HG02678 (cell line): ENCODE measurements around the gene MRPL30.
A peak's percentile ranks its signal among the peaks of the same experiment; 100 is the strongest.
"Not testable (repeated sequence)": the region's sequence is repeated elsewhere in the genome, so short reads cannot be mapped to it uniquely, and the experiment has no call there.

ENCODE experiments used
- ATAC-seq: cut with Tn5 transposase; IDR thresholded peaks from one replicate; pipeline ENCODE4 v1.9.1; 2021; ENCODE audit warnings: mild to moderate bottlenecking, moderate library complexity; ENCODE audit not compliant: unreplicated experiment

The MRPL30 gene

DNA sequence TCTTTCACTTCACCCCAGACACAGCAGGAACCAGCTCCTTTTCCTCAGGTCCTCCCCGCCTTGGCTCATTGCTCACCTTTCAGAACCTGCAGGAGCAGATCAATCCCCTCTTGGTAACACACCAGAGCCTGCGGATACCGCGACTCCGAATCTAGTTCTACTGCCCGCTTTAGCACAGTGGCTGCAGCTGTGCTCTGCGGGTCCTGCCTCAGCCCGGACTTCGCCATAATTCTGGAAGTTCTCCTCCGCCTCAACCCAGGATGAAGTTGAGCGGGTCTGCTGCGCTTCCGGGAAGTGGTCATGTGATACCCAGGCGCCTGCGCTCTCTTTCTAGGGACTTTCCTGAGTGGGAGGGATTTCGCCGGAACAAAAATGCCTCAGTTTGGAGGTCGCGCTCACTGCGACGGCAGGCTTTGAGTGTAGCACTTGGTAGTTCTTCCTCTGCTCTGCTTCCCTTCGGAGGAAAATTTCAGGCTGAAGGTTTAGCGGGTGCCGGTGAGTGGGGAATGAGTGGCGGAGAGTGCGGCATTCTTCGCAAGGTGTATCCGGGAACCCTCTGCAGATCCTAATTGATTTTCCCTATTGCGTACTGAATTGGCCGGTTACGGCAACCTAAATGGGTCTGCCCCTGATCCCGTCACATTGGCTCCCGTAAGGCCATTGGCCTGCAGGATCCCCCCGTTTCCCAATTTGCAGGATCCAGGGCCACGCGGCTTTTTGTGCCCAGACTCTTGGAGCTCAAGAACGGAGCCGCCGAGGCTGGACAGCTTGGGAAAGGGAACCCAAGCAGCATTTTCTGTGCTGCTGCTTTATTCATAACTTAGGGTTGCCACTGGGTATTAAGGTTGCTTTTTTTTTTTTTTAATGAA, at the start of gene MRPL30, which contains the start of gene MITD1:
Gene MRPL30 (plus strand): TSS at position 430 of the 869 bp plus-strand sequence. CDS start 5,020 bp downstream, outside the sequence.
Gene MITD1 (minus strand): TSS at position 304 of the 869 bp plus-strand sequence. CDS start 77 bp downstream, at position 227.
- ATAC-seq = peak; percentile 93

DNA sequence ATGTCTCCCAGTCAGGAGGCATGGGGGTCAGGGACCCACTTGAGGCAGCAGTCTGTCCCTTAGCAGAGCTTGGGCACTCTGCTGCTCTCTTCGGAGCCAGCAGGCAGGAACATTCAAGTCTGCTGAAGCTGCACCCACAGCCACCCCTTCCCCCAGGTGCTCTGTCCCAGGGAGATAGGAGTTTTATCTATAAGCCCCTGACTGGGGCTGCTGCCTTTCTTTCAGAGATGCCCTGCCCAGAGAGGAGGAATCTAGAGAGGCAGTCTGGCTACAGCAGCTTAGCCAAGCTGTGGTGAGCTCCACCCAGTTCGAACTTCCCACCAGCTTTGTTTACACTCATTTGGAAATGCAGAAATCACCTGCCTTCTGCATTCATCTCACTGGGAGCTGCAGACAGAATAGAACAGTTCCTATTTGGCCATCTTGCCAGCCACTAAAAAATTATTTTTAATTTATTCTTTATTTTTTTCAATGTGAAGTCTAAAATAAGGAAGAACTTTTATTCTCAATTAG, 45.9 kb upstream of the MRPL30 start:
- not testable (repeated sequence) for ATAC-seq

DNA sequence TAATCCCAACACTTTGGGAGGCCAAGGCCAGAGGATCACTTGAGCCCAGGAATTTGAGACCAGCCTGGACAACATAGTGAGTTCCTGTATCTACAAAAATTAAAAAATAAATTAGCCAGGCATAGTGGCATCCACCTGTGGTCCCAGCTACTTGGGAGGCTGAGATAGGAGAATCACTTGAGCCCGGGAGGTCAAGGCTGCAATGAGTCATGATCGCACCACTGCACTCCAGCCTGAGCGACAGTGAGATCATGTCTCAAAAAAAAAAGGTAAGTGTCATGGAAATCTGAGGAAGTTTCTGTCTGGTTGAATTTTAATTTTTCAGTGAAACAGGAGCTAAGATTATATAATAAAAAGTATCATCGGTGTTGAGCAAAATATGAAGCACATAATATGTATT, 42.0 kb upstream of the MRPL30 start:
- ATAC-seq = no peak

DNA sequence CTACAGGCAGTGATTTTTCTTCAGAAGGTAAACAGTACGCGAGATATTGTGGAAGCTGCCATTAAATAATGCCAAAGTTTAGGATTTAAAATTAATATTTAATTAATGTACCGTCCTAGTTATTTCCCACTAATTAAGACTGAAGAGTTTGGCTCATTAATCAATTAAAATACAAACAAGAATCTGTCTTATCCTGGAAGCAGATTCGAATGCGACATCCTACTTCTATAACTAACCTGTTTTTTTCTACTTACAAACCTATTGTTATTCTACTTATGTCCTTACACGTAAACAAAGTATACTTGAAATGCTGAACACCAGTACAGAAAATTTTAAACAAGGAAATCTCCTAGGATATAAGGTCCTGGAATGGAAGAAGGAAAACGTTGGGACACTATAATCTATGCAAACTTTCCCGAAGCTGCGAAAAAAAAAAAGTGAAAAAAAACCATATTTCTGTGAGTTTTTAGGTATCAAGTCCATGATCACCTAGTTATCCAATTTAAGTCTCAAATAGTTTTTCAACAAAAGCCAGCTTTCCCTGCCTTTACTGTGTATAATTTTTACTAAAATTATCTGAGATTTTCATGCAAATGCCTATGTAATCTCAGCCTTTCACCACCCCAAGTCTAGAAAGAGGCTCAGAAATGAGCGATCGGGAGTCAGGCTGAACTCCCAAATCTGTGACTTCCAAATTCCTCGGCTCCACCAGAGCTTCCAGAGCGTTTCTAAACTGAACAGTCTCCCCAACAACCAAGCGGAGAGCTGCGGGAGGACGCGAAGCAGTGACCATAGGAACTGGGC, 40.7 kb upstream of the MRPL30 start:
- ATAC-seq = no peak

DNA sequence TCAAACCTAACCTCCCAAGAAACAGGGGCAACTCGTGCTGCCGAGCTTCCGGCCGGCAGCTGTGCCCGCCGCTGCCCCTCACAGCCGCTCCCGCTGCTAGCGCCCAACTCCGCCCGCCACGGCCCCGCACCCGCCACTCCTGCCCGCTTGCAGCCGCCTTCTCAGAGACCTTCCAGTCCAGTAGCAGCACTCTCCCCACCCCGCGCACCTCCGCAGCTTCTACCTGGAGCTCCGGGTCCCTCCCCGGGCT, 40.2 kb upstream of the MRPL30 start:
- ATAC-seq = peak; percentile 31

DNA sequence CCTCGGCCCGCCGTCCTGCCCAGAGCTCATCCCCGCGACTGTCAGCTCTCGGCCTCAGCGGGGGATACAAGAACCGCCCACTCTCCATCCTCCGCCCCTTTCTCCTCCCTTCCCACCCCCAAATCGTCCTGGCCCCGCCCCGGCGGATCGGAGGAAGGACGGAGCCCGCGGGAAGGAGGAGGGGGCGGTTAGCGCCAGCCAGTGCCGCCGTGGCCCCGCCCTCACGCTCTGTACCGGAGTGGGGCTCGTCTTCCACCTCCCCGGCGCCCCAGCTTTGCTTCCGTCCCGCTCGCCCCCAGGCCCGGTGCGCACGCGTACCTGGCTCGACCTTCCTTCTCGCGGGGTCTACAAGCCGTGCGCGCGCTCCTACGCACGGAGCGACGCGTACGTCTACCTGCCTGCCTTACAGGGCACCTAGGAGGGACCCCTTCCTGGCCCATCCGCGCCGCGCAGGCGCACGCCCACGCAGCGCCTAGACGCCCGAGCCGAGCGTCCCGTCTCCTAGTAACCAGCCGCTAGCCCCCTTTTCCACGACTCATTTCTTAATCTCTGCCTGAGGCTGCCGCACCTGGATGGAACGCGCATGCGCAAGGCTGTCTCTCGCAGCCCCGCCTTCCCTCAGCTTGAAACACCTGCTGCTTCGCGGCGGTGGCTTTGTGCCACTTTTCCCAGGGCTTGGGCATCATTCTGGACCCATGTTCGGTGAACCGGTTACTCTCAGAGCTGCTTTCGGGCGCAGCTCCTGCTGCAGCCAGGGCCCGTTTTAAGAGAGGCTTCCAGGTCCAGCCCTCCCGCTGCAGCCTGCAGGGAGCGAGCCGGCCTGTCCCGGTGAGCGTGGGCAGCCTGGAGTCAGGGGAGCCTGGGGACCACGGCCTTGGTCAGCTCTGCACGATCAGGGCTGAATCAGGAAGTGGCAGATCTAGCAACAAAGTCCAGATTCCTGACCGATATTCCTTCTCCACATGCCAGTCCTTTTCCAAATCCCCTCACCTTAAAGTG, 39.6 kb upstream of the MRPL30 start, which contains the start of gene C2orf15:
Gene C2orf15 (plus strand): TSS at position 598 of the 999 bp plus-strand sequence. CDS start 8,852 bp downstream, outside the sequence.
- peak; percentile 89 for ATAC-seq

DNA sequence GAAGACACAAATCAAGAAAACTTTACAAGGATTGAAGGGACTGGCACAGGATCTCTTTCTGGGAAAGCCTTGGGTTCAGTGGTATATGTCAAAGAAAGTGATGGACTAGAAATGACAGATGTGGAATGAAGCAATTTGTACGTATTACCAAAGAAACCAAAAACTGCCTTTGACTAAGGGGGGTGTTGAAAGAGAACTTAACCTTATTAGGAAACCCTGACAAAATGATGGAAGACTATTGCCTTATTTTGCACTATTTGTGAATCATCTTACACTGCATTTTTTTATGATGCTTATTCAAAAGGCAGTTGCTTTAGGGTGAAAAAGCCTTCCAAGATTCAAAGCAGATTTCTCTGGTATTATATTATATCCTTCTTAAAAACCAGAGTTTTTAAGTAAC, 30.3 kb upstream of the MRPL30 start:
- no peak for ATAC-seq

DNA sequence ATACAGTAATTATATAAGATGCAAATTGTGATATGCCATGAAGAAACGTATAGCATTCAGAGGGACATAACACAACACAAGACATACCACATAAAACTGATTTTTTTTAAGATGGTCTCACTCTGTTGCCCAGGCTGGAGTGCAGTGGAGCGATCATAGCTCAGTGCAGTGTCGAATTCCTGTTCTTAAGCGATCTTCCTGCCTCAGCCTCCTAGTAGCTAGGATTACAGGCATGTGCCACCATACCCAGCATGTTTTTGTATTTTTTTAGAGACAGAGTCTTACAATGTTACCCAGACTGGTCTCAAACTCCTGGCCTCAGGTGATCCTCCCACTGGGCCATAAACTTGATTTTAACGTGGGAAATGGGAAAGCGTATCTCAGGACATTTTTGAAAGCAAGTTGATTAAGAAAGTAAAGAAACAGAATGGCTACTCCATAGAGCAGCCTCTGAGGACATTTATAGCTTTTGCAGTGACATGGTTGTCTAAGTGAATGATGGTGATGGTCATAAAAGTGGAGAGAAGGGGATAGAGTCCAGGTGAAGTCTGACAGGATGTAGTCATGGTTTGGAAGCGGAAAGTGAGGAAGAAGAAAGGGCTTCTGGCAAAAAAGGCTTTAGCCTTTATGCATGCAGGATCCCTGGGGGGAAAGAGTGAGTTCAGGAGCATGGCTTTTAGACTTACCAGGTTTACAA, 28.6 kb upstream of the MRPL30 start:
- ATAC-seq = no peak

DNA sequence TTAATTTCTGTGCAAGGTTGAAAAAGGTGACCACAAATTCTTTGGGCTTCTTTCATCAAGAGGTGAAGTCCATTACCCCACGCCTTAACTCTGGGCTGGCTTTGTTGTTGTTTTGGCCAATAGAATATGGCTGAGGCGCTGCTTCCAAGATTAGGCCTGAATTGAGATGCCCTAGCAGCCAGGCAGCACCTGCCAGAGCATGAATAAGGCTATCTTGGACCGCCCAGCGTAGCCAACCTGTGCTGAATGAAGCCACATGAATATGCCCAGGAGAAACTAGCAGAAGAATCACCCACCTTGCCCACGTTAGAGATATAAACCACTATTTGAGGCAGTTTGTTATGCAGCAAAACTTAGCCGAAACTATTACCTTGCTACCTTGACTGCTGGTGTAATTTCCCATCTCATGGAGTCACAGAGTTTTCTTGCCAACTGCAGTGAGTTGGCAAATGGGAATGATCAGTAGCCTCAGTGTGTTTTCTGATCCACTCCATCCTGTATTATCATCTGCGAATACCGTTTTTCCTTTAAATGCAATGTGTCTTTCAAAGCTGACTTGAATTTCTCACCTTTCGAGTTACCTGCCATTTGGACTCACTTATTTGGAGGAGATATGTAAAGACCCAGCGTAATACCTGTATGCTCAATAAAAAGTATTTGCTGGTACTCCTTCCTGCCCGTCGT, 26.9 kb upstream of the MRPL30 start:
- ATAC-seq = no peak

DNA sequence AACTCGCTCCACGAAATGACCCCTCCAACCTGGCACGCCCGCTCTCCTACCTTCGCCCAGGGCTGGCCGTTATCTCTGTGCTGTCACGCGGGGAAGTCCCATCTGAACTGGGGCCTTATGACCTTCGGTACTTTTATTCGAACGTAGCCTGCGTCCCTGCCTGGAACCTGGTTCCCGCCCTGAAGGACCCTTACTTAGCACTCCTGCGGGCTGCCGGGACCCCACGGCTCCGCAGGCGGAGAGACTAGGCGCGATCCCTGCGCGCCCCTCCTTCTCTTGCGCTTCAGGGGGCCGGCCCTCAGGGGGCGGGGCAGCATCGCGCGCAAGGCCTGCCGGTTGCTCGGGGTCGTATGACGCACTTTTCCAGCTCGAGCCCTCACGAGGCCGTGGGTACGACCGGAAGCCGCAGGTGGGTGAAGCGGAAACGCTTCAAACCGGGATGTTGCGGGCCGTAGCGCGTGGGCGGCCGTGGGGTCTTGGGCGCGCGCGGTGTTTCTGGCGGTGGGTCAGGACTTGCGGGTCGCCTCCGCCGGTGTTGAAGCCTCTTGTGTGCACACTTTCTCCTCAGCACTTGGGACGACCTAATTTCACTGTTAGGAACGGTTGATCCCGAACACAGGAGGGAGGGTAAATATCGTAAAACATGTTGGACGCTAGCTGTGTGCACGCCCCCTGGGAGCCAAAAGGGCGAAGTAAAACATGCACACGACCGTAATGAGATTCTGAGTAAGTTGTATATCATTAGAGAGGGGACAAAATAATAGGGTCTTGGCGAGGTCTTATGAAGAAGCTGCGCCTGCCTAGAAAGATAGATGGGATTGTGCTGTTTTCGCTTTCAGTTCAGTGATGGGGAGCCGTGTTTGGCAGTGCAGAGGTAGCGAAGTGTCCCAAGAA, 26.1 kb upstream of the MRPL30 start, which contains the start of the genes LIPT1 and TSGA10:
Gene LIPT1 (plus strand): TSS at position 325 of the 894 bp plus-strand sequence. CDS start 6,991 bp downstream, outside the sequence.
Gene TSGA10 (minus strand): TSS at position 300 of the 894 bp plus-strand sequence. CDS start 45,503 bp downstream, outside the sequence.
- peak; percentile 96 for ATAC-seq

DNA sequence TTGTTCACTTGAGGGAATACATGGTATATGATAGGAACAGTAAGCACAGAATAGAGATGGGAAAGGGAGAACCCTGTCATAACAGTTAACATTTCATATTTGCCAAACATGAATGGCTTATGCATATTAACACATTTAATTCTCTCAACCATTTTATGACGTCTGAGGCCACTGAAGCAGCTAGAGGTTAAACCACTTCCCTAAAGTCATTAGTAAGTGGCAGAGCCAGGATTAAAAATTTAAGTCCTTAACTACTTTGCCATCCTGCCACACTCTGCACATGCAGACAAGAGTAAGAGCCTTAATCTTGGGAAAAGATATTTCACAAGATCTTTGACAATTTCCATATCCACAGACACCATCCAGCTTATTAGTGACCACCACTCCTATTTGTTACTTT, 24.1 kb upstream of the MRPL30 start:
- no peak for ATAC-seq

DNA sequence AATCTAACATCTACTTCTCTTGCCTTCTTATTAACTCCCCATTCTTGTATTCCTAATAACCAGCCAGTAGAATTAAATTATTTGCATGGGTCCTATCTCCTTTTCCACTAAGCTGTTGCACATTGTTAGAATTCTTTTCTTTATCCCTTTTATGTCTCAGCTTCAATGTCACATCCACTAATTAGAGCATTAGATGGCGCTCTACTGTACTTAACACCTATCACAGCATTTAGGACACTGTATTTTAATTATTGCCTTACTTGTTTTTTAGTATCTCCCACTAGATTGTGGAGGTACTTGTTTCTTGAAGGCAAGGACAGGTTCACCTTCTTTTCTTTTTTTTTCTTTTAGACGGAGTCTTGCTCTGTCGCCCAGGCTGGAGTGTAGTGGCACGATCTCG, 22.4 kb upstream of the MRPL30 start:
- ATAC-seq = no peak

DNA sequence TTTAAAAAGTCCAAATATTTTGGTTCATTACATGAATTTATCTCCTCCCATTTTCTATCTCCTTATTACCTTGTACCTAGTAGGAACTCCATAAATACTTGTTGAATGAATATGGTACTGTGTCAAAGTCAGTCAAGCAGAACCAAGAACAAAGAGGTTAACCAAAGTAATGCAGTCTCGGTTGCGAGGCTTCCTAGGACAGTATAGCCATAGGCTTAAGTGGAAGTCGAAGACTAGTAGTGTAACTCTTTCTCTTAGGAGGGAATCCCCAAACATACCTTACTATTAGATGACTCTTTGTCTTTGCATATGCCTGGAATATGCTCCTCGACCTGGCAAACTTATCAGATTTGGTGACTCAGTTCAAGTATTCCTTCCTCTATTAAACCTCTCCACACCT, 21.4 kb upstream of the MRPL30 start:
- no peak for ATAC-seq

DNA sequence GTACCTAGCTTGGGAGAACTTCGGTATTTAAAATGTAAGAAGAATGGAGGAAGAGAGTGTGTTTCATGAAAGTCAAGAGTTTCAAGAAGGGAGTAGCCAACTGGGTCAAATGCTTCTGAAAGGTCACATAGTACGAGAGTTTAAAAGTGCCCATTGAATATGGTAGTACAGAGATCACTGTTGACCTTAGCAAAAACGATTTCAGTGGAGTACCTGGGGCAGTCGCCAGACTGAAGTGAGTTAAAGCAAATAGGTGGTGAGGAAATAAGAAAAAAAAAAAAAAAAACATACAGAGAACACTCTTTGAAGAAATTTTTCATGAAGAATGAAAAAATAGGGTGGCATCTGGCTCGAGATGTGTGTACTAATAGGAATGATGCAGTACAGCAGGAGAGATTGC, 14.8 kb upstream of the MRPL30 start:
- ATAC-seq = no peak

DNA sequence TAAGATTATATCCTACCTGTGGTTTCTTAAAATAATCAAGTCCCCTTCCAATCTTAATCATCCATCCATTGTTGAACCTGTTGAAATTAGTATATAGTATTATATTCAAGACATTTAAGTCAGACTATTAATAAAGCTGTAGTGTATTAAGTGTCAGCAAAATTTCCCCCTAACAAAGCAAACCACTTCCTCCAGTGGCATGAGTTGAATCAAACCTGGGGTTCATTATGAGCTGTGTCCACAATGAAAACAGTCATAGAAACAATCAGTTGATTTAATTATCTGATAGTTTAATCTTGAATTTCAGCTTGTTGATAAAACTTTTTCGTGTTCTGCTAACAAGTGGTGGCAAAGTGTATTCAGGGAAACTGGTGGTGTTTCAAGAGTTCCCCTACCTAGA, 11.4 kb upstream of the MRPL30 start:
- no peak for ATAC-seq

DNA sequence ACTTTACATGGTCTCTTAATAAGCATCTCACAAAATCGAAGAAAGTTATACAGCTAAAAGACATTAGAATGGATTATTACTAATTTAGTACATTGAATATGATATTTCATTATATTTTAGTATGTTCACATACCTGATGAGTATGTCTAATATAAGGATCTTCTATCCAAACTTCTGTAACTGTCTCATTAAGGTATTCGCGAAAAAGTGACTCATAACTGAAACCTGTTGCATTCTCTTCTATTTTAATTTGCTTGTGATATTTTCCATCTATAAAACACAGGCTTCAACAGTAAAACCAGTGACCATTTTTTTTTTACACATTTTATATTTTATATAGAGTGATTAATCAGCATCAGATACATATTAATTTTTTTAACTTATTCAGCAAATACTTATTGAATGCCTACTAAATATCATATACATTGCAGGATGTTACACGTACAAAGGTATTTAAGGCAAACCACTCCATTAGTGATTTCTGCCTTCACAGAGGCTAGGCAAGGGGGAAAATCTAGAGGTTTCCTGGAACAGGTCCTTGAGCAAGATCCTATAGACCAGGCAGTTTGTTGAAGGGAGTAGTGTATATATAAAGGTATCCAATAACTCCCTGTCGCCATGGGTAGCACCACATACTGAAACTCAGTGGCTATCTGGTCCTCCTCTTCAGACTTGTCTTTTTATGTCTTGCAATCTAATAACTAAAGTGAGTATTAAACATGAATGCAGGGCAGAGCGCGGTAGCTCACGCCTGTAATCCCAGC, 9.4 kb upstream of the MRPL30 start:
- ATAC-seq = no peak

DNA sequence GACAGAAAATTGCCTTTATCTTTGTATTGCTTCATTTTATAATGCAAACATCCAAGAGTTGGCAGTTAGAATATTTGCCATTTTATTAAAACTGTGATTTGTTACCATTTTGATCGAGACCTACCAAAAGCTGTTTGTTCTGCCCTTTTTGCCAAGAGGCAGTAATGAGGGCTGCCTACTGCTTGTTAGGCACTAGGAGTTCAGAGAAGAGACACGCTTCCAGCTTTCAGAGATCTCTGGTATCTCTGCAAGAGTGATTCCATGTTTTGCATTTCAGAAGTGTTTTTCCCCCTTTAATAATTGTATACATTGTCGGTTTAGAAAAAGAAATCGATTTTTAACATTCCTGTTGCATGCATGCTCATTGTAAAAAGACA, 628 bp downstream of the MRPL30 start:
- ATAC-seq = no peak
